Measurements from ENCODE around the gene RDH11.

RDH11 gene

GRCh38 chr14:67636361-67636919 lies 59.1 kb downstream of the RDH11 start:
- H3K9me3 ChIP-seq (ENCODE audit: insufficient read depth, low read length, severe bottlenecking), result no peaks in the 10 kb centered on the region
- H3K27ac ChIP-seq (ENCODE audit: low read length), result no peak overlapping the region
- no peak overlapping the region for H2AFZ ChIP-seq (ENCODE audit: low read depth, low read length)
- no peak for TF ChIP-seq EZH2 (IDR thresholded peaks at IDR 0.05; ENCODE audit: borderline replicate concordance, low read depth, low read length, severe bottlenecking)
- TF ChIP-seq, protein P1, sequence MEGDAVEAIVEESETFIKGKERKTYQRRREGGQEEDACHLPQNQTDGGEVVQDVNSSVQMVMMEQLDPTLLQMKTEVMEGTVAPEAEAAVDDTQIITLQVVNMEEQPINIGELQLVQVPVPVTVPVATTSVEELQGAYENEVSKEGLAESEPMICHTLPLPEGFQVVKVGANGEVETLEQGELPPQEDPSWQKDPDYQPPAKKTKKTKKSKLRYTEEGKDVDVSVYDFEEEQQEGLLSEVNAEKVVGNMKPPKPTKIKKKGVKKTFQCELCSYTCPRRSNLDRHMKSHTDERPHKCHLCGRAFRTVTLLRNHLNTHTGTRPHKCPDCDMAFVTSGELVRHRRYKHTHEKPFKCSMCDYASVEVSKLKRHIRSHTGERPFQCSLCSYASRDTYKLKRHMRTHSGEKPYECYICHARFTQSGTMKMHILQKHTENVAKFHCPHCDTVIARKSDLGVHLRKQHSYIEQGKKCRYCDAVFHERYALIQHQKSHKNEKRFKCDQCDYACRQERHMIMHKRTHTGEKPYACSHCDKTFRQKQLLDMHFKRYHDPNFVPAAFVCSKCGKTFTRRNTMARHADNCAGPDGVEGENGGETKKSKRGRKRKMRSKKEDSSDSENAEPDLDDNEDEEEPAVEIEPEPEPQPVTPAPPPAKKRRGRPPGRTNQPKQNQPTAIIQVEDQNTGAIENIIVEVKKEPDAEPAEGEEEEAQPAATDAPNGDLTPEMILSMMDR (IDR thresholded peaks at IDR 0.05; ENCODE audit: borderline replicate concordance, extremely low read depth, low read length, poor library complexity, severe bottlenecking), result no peak
- H3K27me3 ChIP-seq (ENCODE audit: insufficient read depth, low read length, poor library complexity), result no peaks in the 10 kb centered on the region
- H3K4me3 ChIP-seq (ENCODE audit: low read depth in 1 of 2, low read length in 2 of 2), result no peak overlapping the region
- no peaks in the 10 kb centered on the region for H3K4me1 ChIP-seq (ENCODE audit: insufficient read depth, low read length)
- no peak overlapping the region for H3K4me2 ChIP-seq (ENCODE audit: insufficient read depth, low read length)
- no peaks in the 10 kb centered on the region for H3K36me3 ChIP-seq (ENCODE audit: insufficient read depth, low read length)
- ATAC-seq (ENCODE audit: insufficient read depth, low read depth) (peak; percentile 48), DNase-seq (no peak)
- no peak overlapping the region for H3K9ac ChIP-seq (ENCODE audit: low read depth, low read length)
- no peaks in the 10 kb centered on the region for H3K79me2 ChIP-seq (ENCODE audit: insufficient read depth, low read length)
- H4K20me1 ChIP-seq (ENCODE audit: insufficient read depth, low read length), result no peaks in the 10 kb centered on the region

DNA sequence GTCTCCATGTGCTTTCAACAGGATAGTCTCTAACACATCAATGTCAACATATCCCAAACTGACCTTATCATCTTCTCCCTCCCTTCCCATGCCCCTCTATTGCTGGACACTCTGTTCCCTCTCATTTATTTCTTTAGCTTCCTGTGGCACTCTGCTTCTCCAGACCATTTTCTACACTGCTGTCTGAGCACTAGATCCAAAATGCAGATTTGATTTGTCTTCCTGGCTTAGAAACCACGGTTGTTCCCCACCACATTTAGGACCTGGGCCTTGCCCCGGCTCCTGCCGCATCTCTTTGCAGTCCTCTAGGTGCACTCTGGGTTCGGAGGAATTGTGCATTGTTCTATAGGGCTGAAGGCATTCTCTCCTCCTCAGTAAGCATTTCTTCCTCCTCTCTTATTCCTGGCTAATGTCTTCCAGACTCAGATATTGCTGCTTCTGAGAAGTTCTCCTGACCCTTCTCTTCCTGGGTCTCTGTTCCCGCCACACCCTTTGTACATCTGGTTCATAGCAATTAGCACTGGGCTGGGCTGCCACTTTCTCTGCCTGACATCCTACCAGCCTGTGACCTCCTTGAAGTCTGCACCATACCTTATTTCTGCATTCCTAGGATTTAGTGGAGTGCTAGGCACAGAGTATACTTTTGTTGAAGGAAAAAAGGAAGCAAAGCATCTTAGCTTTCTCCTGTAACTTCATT lies 62.0 kb downstream of the RDH11 start:
- Histone ChIP-seq H3K27me3 (ENCODE audit: insufficient read depth, low read length, poor library complexity) (no peaks in the 10 kb centered on the region), H3K4me1 (ENCODE audit: insufficient read depth, low read length) (no peaks in the 10 kb centered on the region), H3K9me3 (ENCODE audit: insufficient read depth, low read length, severe bottlenecking) (no peaks in the 10 kb centered on the region), H3K9ac (ENCODE audit: low read depth, low read length) (no peak overlapping the region), H3K27ac (ENCODE audit: low read length) (no peak overlapping the region), H4K20me1 (ENCODE audit: insufficient read depth, low read length) (no peaks in the 10 kb centered on the region), H3K4me2 (ENCODE audit: insufficient read depth, low read length) (no peak overlapping the region), H3K36me3 (ENCODE audit: insufficient read depth, low read length) (no peaks in the 10 kb centered on the region), H2AFZ (ENCODE audit: low read depth, low read length) (no peak overlapping the region), H3K4me3 (ENCODE audit: low read depth in 1 of 2, low read length in 2 of 2) (no peak overlapping the region), H3K79me2 (ENCODE audit: insufficient read depth, low read length) (no peaks in the 10 kb centered on the region)
- DNase-seq (no peak), ATAC-seq (ENCODE audit: insufficient read depth, low read depth) (no peak)
- TF ChIP-seq EZH2 (IDR thresholded peaks at IDR 0.05; ENCODE audit: borderline replicate concordance, low read depth, low read length, severe bottlenecking), result no peak
- TF ChIP-seq, protein P1 (IDR thresholded peaks at IDR 0.05; ENCODE audit: borderline replicate concordance, extremely low read depth, low read length, poor library complexity, severe bottlenecking), result no peak

DNA sequence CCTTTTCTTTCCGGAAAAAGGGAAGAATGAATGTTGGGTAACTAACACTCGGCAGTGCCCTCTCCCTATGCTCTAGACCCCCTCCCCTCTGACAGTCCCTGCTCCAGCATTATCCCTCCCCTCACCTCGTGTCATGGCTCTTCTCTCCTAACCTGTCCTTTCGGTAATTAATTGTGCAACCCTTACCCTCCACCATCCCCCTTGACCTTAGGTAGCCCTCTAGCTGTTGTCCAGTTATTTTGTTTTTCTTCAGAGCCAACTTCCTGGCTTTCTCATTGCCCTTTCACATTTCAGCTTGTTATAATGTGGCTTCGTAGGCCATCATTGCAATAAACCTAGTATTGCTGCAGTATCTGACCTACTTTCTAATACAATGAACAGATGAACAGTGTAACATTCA lies 64.6 kb downstream of the RDH11 start:
- Histone ChIP-seq H3K36me3 (ENCODE audit: insufficient read depth, low read length) (no peaks in the 10 kb centered on the region), H4K20me1 (ENCODE audit: insufficient read depth, low read length) (no peaks in the 10 kb centered on the region), H3K79me2 (ENCODE audit: insufficient read depth, low read length) (no peaks in the 10 kb centered on the region), H3K27ac (ENCODE audit: low read length) (no peak overlapping the region), H3K4me1 (ENCODE audit: insufficient read depth, low read length) (no peaks in the 10 kb centered on the region), H2AFZ (ENCODE audit: low read depth, low read length) (no peak overlapping the region), H3K4me2 (ENCODE audit: insufficient read depth, low read length) (no peak overlapping the region), H3K9ac (ENCODE audit: low read depth, low read length) (no peak overlapping the region), H3K4me3 (ENCODE audit: low read depth in 1 of 2, low read length in 2 of 2) (no peak overlapping the region), H3K9me3 (ENCODE audit: insufficient read depth, low read length, severe bottlenecking) (no peaks in the 10 kb centered on the region), H3K27me3 (ENCODE audit: insufficient read depth, low read length, poor library complexity) (no peaks in the 10 kb centered on the region)
- DNase-seq (no peak), ATAC-seq (ENCODE audit: insufficient read depth, low read depth) (no peak)
- TF ChIP-seq EZH2 (IDR thresholded peaks at IDR 0.05; ENCODE audit: borderline replicate concordance, low read depth, low read length, severe bottlenecking), result no peak
- TF ChIP-seq, protein P1 (IDR thresholded peaks at IDR 0.05; ENCODE audit: borderline replicate concordance, extremely low read depth, low read length, poor library complexity, severe bottlenecking), result no peak
